Vagina (tissue), 2 donors: Measurements from ENCODE around the gene TCF20. TPM values are rescaled to one million over a fixed set of nuclear protein-coding genes. Genes with fewer than 3 reads are reported as not detected.

Experiments used
- DNase-seq, 2 donors: peaks; one replicate each; pipeline ENCODE4 v3.0.0-alpha.2; 2017; ENCODE audit errors: extremely low spot score in 2 of 2
- H3K27ac ChIP-seq: fragments of 200-600 bp; sonication (generic); one replicate; pipeline ENCODE4 v1.5.1; 2019
- H3K27me3 ChIP-seq: fragments of 200-600 bp; sonication (generic); one replicate; pipeline ENCODE4 v1.5.1; 2019
- H3K36me3 ChIP-seq, 2 donors: fragments of 200-600 bp; sonication (generic); one replicate each; pipeline ENCODE4 v1.5.1; 2017 to 2019
- H3K4me1 ChIP-seq: fragments of 200-600 bp; sonication (generic); one replicate; pipeline ENCODE4 v1.5.1; 2019
- H3K4me3 ChIP-seq, 2 donors: fragments of 200-600 bp; sonication (generic); 1 replicate in 1 of 2; 2 replicates in 1 of 2; pipeline ENCODE4 v1.5.1; 2016 to 2019
- H3K9me3 ChIP-seq: fragments of 200-600 bp; sonication (generic); one replicate; pipeline ENCODE4 v1.5.1; 2019
- POLR2A ChIP-seq, 2 donors: fragments of 450-650 bp; IDR thresholded peaks; one replicate each; pipeline ENCODE4 v1.6.1; 2017; ENCODE audit warnings: antibody characterized with exemption in 2 of 2, mild to moderate bottlenecking in 2 of 2, moderate library complexity in 2 of 2
- POLR2AphosphoS5 ChIP-seq, 2 donors: sonication (generic); formaldehyde crosslinking; IDR thresholded peaks; one replicate each; pipeline ENCODE4 v1.9.0; 2017; ENCODE audit warnings: antibody characterized with exemption in 2 of 2, mild to moderate bottlenecking in 2 of 2, low read depth in 1 of 2; ENCODE audit not compliant: insufficient read depth in 1 of 2
- intact Hi-C: fragments of 100-400 bp; cut with DNase I; formaldehyde crosslinking; loops from one replicate; pipeline ENCODE4 v1.15.1; 2023
- total RNA-seq: library from RNA; depleted of rRNA; stranded (reverse); fragments of >200 nt; gene quantifications from one replicate; pipeline ENCODE4 v1.2.3, GENCODE V29; 2016
- TF ChIP-seq, protein P1 (sequence below), 3 experiments: fragments of 450-650 bp in 2 of 3; fragments of 200-600 bp in 1 of 3; sonication (generic) in 1 of 3; IDR thresholded peaks; one replicate each; pipeline ENCODE4 v1.5.1; 2017 to 2019; ENCODE audit warnings: antibody characterized with exemption in 3 of 3, mild to moderate bottlenecking in 2 of 3, moderate library complexity in 2 of 3

TCF20 gene
- total RNA-seq, 1 donor from 2014 or later = 30.4 TPM

DNA sequence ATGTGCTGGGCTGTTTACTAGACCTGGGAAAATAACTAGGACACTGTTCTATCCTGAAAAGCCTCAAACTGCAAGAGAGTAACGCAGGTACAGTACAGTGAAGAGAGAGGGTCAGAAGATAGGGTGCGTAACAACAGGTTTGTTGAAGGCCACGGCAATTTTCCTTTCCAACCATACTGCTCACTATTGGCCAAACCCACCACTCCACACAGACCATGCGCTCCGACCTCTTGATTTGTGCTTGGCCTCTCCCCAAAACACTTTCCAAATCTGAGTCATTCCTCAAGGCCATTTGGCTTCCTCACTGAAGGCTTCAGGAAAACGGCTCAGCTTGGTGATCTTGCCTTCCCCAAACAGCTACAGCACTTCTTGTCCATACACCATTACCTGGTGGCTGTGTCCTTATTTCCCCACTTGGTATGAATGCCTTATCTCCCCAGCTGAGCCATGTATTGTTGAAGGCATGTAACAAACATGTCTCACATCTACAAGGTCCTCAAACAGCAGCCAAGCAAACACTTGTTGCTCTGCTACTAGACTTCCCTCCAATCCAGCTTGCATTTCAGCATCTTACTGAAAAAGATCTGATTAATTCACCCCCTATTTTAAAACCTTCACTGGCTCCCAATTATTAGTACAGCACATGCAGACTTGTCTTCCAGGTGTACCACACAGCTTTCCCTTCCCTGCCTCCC is 40.9 kb downstream of the TCF20 start:
- no peaks in the 10 kb centered on the region for H3K9me3 ChIP-seq
- H3K4me3 ChIP-seq = no peak overlapping the region
- peaks cover 61% of the 10 kb centered on the region for H3K4me1 ChIP-seq
- H3K36me3 ChIP-seq = no peaks in the 10 kb centered on the region
- H3K27me3 ChIP-seq = no peaks in the 10 kb centered on the region
- intact Hi-C loops = loop anchor here (10.0 kb wide), 1 partner anchor 75 kb away; no protein-coding TSS in a partner anchor
- DNase-seq = no peak
- TF ChIP-seq, protein P1, sequence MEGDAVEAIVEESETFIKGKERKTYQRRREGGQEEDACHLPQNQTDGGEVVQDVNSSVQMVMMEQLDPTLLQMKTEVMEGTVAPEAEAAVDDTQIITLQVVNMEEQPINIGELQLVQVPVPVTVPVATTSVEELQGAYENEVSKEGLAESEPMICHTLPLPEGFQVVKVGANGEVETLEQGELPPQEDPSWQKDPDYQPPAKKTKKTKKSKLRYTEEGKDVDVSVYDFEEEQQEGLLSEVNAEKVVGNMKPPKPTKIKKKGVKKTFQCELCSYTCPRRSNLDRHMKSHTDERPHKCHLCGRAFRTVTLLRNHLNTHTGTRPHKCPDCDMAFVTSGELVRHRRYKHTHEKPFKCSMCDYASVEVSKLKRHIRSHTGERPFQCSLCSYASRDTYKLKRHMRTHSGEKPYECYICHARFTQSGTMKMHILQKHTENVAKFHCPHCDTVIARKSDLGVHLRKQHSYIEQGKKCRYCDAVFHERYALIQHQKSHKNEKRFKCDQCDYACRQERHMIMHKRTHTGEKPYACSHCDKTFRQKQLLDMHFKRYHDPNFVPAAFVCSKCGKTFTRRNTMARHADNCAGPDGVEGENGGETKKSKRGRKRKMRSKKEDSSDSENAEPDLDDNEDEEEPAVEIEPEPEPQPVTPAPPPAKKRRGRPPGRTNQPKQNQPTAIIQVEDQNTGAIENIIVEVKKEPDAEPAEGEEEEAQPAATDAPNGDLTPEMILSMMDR (IDR thresholded peaks at IDR 0.05) = no peak
- TF ChIP-seq POLR2A (IDR thresholded peaks at IDR 0.05) (no peak), POLR2AphosphoS5 (IDR thresholded peaks at IDR 0.05; ENCODE audit: insufficient read depth in 1 of 2, low read depth in 1 of 2) (no peak)
- H3K27ac ChIP-seq = no peak overlapping the region

- Histone ChIP-seq H3K27me3 (no peaks in the 10 kb centered on the region), H3K9me3 (no peaks in the 10 kb centered on the region), H3K4me1 (peaks cover 49% of the 10 kb centered on the region), H3K36me3 (no peaks in the 10 kb centered on the region), H3K4me3 (no peak overlapping the region), H3K27ac (no peak overlapping the region)
- intact Hi-C loops = loop anchor here (10.0 kb wide), 1 partner anchor 76 kb away; no protein-coding TSS in a partner anchor
- no peak for DNase-seq
- no peak for TF ChIP-seq POLR2A (IDR thresholded peaks at IDR 0.05)
- TF ChIP-seq, protein P1 (IDR thresholded peaks at IDR 0.05) = no peak
- no peak for TF ChIP-seq POLR2AphosphoS5 (IDR thresholded peaks at IDR 0.05; ENCODE audit: insufficient read depth in 1 of 2, low read depth in 1 of 2)
Measured at GRCh38 chr22:42228483-42228882, 42.0 kb downstream of the TCF20 start.

DNA sequence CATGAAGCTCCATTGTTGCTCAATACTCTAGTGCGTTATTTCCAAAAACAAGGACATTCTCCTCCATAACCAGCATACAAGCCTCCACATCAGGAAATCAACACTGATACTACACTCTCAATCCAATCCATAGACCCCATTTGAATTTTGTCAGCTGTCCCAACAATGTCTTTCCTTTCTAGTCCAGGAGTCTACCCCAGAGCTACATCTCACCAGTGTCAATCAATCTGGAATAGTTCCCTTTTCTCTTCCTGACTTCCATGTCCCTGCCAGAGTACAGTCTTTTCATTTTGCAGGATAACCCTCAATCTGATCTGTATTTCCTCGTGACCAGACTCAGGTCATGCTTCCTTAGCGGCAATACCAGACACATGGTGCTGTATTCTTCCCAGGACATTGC is 43.0 kb downstream of the TCF20 start:
- no peak for DNase-seq
- Histone ChIP-seq H3K4me1 (peaks cover 45% of the 10 kb centered on the region), H3K27ac (no peak overlapping the region), H3K27me3 (no peaks in the 10 kb centered on the region), H3K9me3 (no peaks in the 10 kb centered on the region), H3K36me3 (no peaks in the 10 kb centered on the region), H3K4me3 (no peak overlapping the region)
- intact Hi-C loops = loop anchor here (10.0 kb wide), 1 partner anchor 77 kb away; no protein-coding TSS in a partner anchor
- TF ChIP-seq, protein P1 (IDR thresholded peaks at IDR 0.05) = no peak
- TF ChIP-seq POLR2A (IDR thresholded peaks at IDR 0.05) = no peak
- TF ChIP-seq POLR2AphosphoS5 (IDR thresholded peaks at IDR 0.05; ENCODE audit: insufficient read depth in 1 of 2, low read depth in 1 of 2) = no peak

DNA sequence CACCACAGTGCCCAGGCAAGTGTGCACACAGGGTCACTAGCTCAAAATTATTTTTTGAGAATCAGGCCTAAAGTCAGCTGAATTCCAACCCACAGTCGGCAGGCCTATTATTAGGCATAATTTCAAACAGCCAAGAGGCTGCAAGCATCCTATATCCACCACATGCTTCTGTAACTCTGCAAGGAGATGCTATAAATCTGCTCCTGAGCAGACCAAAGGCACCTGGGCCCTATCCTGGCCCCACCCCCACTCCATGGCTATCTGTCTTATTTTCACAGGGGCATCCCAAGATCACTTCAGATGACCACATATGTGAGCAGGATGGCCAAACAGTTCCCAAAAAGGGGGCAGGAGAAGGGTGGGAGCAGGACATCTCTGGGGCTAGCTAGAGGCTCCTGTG is 44.6 kb downstream of the TCF20 start:
- no peak for TF ChIP-seq POLR2A (IDR thresholded peaks at IDR 0.05)
- TF ChIP-seq, protein P1 (IDR thresholded peaks at IDR 0.05) = no peak
- no peak for TF ChIP-seq POLR2AphosphoS5 (IDR thresholded peaks at IDR 0.05; ENCODE audit: insufficient read depth in 1 of 2, low read depth in 1 of 2)
- Histone ChIP-seq H3K36me3 (no peaks in the 10 kb centered on the region), H3K27me3 (no peaks in the 10 kb centered on the region), H3K9me3 (no peaks in the 10 kb centered on the region), H3K4me1 (peaks cover 47% of the 10 kb centered on the region), H3K27ac (no peak overlapping the region), H3K4me3 (no peak overlapping the region)
- intact Hi-C loops = loop anchor here (10.0 kb wide), 1 partner anchor 79 kb away; no protein-coding TSS in a partner anchor
- DNase-seq = no peak

DNA sequence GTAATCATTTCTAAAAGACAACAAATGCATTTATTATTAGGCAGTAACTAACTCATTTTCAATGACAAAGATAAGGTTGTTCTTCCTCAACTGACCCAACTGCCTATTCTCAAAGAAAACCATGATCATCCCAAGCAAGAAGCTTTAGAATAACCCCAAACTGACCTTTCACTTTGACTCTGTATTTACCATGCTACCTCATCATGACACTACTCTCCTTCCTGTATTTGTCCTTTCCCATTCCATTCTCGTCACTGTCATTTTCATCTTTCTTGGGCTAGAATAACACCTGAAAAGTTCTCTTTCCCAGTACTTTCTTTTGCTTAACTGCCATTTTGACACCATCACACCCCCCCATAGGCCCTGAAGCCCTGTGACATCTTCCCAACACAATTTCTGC is 48.3 kb downstream of the TCF20 start:
- Histone ChIP-seq H3K27me3 (no peaks in the 10 kb centered on the region), H3K9me3 (no peaks in the 10 kb centered on the region), H3K4me3 (no peak overlapping the region), H3K4me1 (peaks cover 25% of the 10 kb centered on the region), H3K27ac (no peak overlapping the region), H3K36me3 (no peaks in the 10 kb centered on the region)
- no peak for DNase-seq
- intact Hi-C loops = loop anchor here (10.0 kb wide), 1 partner anchor 83 kb away; no protein-coding TSS in a partner anchor
- TF ChIP-seq POLR2AphosphoS5 (IDR thresholded peaks at IDR 0.05; ENCODE audit: insufficient read depth in 1 of 2, low read depth in 1 of 2) = no peak
- TF ChIP-seq POLR2A (IDR thresholded peaks at IDR 0.05) = no peak
- TF ChIP-seq, protein P1 (IDR thresholded peaks at IDR 0.05) = no peak
